Left colon (tissue), 2 donors: ENCODE results near the gene GPS1. TPM values are rescaled to one million over a fixed set of nuclear protein-coding genes. Genes with fewer than 3 reads are reported as not detected.

Experiments used
- ATAC-seq: fragments of 200-7000 bp; cut with Tn5 transposase; one replicate; pipeline ENCODE4 v1.9.1; 2020; ENCODE audit warnings: mild to moderate bottlenecking, moderate library complexity
- DNase-seq, 2 donors: peaks; one replicate each; pipeline ENCODE4 v3.0.0-alpha.2; 2020
- intact Hi-C, 2 donors: fragments of 100-400 bp; cut with DNase I in 1 of 2; cut with micrococcal nuclease in 1 of 2; formaldehyde crosslinking; loops; one replicate each; pipeline versions ENCODE4 v1.11.2 to v1.14.0; 2022; cut with DNase I, micrococcal nuclease
- total RNA-seq, 2 donors: library from RNA; stranded (reverse); fragmentation: NEBNext Ultra II Directional; extraction: Animal tissue kit (Norgen Biotek cat#: 25700); gene quantifications; one replicate each; pipeline ENCODE4 v1.2.1, GENCODE V29; 2021
- donor health status: DM: no; HTN: no; CAD: no.
- donor health status: DM: yes; HTN: yes; CAD: no.

The GPS1 gene
- total RNA-seq, 2 donors from 2014 or later = 80.7 to 87.4 TPM

GRCh38 chr17:82022981-82023446 is 28.7 kb upstream of the GPS1 start, which contains the start of gene LRRC45:
Gene LRRC45 (plus strand): TSS chr17:82023305. CDS start chr17:82023644, 339 bp downstream.
- DNase-seq (peak; percentile 100), ATAC-seq (peak; percentile 82)
- intact Hi-C loops = no loop called here

DNA sequence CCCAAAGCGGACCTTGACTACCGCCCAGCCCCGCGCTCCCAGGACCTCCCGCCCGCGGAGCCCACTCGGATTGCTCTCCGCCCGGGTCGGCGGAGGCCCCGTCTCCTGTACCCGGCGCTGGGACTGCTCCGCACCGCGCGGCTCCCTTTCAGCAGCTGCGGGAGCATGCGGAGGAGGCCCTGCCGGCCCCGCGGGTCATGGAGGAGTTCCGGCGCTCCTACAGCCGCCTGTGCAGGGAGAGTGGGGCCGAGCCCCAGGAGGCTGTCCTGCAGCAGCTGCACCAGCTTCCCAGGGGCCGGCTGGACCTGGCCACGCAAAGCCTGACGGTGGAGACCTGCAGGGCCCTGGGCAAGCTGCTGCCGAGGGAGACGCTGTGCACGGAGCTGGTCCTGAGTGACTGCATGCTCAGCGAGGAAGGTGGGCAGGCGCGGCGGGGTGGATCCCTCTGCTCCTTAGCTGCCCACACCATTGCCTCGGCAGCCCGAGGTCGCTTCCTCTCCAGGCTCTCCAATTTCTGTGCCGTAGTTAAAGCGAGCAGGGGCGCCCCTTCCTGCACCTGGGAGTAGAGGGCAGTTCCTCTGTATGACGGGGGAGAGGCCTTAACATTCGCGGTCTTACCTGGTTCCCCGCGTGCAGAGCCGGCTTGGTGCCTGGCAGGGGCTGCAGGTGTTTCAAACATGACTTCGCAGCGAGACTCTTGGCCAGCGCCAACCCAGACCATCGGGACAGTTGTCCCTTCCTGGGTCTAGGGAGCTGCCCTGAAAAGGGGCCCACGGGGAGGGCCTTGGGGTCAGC is 28.1 kb upstream of the GPS1 start:
- peak; percentile 14 for ATAC-seq
- intact Hi-C loops = no loop called here
- DNase-seq = peak in 1 of 2 donors; percentile 46

DNA sequence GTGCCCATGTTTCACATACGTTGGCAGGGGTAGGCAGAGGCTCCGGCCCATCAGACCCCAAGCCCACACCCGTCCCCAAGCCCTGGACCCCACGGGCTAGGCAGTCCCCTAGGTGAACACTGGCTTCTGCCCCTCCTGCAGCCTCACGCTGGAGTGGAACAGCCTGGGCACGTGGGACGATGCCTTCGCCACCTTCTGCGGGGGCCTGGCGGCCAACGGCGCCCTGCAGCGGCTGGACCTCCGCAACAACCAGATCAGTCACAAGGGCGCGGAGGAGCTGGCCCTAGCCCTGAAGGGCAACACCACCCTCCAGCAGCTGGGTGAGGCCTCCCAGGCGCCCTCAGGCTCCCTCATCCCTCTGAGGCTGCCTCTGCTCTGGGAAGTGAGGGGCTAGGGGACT is 26.8 kb upstream of the GPS1 start:
- DNase-seq (no peak), ATAC-seq (no peak)
- intact Hi-C loops = no loop called here

- DNase-seq (no peak), ATAC-seq (no peak)
- intact Hi-C loops = no loop called here
These were observed 26.1 kb upstream of the GPS1 start for GRCh38 chr17:82025401-82026107.

DNA sequence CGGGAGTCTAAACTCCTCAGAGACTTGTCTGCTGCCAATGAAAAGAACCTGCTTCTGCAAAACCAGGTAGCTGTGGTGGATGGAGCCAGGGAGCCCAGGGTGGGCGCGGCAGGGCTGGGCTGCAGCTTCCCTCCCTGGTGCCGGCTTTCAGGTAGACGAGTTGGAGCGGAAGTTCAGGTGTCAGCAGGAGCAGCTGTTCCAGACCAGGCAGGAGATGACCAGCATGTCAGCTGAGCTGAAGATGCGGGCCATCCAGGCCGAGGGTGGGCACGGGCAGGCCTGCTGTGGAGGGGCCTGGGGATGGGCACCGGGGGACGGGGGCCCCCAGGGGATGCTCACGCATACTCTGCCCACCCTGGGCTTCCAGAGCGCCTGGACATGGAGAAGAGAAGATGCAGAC is 23.5 kb upstream of the GPS1 start:
- DNase-seq = no peak
- intact Hi-C loops = no loop called here
- ATAC-seq = no peak

DNA sequence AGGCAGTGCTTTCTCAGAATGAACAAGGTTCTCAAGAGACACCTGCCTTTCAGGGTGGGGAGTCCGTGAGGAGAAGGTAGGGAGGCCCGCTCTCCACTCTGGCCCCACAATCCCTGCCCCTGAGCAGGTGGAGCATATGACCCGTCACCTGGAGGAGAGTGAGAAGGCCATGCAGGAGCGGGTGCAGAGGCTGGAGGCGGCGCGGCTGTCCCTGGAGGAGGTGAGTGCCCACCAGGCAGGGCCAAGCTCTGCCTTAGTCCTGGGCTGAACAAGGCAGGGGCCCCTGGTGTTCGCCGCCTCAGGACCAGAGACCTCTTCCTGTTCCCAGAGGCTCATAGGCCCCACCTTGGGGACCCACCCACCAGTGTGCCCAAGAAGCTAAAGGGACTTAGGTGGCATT is 22.7 kb upstream of the GPS1 start:
- DNase-seq (no peak), ATAC-seq (no peak)
- intact Hi-C loops = no loop called here

DNA sequence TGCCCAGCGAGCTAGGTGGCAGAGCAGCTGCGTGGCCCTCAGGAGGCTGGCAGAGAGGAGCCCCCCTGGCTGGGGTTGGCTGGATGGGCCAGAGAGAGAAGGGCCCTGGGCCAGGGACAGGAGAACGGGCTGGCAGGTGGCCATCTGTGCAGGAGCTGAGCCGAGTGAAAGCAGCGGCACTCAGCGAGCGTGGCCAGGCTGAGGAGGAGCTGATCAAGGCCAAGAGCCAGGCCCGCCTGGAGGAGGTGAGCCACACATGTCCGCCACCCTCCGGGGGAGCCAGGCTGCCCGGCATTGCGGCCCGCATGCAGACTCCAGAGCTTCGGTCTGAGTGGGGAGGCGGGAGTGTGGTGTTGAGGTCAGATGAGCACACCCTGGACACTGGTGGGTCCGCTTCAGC is 22.3 kb upstream of the GPS1 start:
- no peak for DNase-seq
- no peak for ATAC-seq
- intact Hi-C loops = no loop called here

GRCh38 chr17:82029990-82030469 is 21.7 kb upstream of the GPS1 start:
- ATAC-seq (peak; percentile 5), DNase-seq (no peak)

DNA sequence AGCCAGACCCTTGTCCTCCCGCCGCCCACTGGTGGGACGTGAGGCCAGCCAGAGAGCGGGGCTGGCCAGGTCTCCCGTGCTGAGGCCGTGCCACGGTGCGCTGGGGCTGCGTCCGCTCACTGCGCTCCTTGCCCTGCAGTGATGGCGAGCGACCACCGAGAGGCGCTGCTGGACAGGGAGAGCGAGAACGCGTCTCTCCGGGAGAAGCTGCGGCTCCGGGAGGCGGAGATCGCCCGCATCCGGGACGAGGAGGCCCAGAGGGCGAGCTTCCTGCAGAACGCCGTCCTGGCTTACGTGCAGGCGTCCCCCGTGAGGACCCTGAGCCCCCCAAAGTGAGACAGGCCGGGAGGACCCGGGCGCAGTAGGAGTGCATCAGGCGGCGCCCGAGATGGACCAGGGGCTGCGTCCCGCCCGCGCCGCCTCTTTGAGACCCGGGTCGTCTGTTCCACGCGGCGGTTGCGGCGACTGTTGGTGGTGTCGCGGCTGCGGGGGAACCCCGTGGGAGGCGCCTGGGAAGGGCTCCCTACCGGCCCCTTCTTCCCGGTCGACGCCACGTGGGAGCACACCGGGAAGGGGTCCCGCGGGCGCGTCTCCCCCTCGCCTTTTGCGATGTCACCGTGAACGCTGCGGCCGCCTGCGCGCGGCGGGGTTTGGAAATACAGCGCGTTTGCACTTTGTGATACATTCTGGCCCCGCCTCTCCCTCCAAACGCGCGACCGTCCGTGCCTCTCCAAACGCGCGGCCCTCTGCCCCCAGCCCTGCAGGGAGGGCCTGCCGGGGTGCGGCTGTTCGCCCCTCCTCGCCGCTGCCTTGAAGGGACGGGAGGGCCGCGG is 21.0 kb upstream of the GPS1 start:
- peak; percentile 83 to 84 for DNase-seq
- intact Hi-C loops = loop anchor here (5.0 kb wide), 1 partner anchor 122 kb away; no protein-coding TSS in a partner anchor
- peak; percentile 82 for ATAC-seq

More at GRCh38 chr17:82029990-82030469, 21.7 kb upstream of the GPS1 start:
- intact Hi-C loops = loop anchor here (5.0 kb wide), 1 partner anchor 122 kb away; no protein-coding TSS in a partner anchor

- no peak for DNase-seq
- intact Hi-C loops = loop anchor here (5.0 kb wide), 1 partner anchor 121 kb away; no protein-coding TSS in a partner anchor
- peak; percentile 25 for ATAC-seq
These were observed 20.3 kb upstream of the GPS1 start, which contains the start of gene RAC3 for GRCh38 chr17:82031303-82031884. Gene RAC3 (plus strand): TSS chr17:82031678. CDS start chr17:82031762, 84 bp downstream.

DNA sequence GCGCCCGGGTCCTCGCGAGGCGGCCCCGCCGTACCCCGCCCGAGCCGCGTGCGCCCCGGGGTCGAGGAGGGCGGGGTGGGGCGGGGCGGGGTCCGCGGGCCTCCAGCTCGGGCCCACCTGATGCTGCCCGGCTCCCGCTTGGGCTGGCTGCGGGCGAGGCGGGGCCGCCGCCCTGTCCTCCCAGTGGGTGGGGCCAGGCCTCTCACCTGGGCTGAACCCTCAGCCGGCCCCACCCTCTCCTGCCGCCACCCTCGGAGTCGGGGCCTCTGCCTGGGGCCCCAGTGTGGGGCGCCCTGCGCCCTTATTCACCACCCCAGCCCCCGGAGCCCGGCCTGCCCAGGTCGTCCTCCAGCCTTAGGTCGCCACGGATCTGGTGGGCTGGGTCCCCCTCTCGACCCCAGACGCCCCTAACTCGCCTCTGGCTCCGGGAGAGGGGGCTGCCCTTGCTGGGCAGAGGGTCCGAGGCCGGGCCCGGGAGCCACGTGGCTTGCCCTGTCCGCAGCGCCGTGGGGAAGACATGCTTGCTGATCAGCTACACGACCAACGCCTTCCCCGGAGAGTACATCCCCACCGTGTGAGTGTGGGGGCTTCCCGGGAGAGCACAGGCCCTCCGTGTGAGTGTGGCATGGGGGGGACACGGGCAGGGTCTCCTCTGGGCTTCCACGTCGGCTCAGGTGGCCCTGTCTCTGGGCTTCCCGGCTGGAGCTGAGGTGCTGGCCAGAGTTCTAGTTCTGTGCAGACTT is 19.6 kb upstream of the GPS1 start:
- peak; percentile 69 for ATAC-seq
- intact Hi-C loops = loop anchor here (5.0 kb wide), 1 partner anchor 120 kb away; no protein-coding TSS in a partner anchor
- DNase-seq = peak; percentile 80 to 81

DNA sequence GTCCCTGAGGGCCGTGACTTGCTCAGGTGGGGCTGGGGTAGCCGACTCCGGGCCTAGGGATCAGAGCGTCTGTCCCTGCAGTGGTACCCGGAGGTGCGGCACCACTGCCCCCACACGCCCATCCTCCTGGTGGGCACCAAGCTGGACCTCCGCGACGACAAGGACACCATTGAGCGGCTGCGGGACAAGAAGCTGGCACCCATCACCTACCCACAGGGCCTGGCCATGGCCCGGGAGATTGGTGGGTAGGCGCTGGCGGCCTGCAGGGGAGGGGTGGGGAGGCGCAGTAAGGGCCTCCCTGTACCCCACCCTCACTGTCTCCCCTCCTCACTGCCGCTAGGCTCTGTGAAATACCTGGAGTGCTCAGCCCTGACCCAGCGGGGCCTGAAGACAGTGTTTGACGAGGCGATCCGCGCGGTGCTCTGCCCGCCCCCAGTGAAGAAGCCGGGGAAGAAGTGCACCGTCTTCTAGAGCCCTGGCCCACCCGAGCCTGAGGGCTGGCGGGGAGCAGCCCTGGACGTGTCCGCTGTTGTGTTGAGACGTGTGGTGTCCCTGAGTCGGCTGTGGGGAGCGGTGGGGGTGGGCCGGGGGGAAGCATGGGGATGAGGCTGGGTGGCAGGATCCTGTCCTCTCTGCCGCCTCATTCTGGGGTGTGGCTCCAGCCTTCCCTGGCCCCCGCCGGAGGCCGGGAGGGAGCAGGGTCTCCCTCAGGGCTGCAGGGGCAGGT is 18.2 kb upstream of the GPS1 start:
- intact Hi-C loops = loop anchor here (5.0 kb wide), 1 partner anchor 119 kb away; no protein-coding TSS in a partner anchor
- DNase-seq (no peak), ATAC-seq (no peak)

DNA sequence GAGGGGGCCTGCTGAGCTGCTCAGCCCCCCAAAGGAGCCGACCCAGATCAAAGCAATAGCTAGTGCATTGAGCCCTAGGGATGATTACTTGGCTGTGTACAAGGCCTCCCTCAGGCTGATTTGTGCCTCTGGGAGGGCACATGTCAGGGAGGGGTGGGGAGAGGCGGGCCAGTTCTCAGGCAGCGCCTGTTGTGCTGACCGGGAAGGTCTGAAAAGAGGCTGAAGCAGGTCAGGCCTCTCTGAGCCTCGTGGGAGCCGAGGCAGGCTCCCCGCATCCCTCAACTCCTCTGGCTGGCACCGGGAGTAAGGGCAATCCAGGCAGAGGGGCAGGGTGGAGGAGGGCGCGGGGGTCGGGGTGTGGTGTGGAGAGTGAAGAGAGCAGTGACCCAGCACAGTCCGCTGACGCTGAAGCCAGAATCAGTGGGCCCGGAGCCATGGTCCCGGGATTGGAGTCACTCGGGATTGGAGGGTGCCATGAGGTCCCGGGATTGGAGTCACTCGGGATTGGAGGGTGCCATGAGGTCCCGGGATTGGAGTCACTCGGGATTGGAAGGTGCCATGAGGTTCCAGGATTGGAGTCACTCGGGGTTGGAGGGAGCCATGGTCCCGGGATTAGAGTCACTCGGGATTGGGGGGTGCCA is 17.2 kb upstream of the GPS1 start:
- ATAC-seq = no peak
- intact Hi-C loops = loop anchor here (5.0 kb wide), 1 partner anchor 118 kb away; no protein-coding TSS in a partner anchor
- DNase-seq = no peak

GRCh38 chr17:82035488-82035887 is 16.2 kb upstream of the GPS1 start:
- DNase-seq (no peak), ATAC-seq (no peak)
- intact Hi-C loops = no loop called here

DNA sequence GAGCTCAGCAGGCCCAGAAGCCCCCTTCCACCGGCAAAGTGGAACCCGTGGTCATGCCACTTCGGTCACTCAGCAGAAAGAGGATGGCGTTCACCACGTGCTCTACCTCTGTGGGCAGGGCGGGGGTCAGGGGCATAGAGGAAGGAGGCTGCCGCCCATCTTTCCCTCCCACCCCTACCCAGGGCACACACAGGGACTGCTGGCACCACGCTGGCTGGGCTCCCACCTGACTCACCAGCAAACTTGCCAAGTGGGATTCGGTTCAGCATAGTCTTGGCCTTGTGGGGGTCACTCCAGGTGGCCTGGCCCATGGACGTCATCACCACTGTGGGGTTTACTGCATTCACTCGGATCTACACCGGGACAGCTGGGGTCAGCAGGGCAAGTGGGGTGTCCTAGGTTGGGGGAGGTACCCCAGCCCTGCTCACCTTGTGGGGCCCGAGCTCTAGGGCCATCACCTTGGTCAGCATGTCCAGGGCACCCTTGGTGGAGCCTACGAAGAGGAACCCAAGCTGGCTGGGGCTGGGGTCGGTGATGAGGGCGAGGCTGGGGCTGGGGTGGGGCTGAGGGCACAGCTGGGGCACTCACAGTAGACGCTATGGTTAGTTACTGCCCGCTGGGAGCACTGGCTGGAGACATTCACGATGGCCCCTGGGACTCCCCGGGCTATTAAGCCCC is 15.6 kb upstream of the GPS1 start:
- ATAC-seq (no peak), DNase-seq (no peak)
- intact Hi-C loops = no loop called here

DNA sequence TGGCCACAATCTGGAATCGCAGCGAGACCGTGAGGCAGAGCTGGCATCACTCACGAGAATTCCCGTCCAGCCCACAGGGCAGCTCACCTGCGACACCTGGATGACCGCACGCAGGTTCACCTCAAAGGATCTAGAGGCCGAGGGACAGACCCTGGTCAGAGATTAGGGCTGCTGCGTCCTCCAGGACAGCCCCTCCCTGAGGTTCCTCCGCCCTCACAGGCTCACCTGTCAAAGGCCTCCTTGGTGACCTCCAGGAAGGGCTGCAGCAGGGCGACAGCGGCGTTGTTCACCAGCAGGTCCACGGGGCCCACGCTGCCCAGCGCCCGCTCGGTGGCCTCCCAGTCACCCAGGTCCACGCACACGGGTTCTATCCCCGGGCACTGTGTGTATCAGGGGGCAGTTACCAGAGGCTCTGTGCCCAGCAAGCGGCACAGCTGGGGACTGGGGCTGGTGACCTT is 15.0 kb upstream of the GPS1 start:
- DNase-seq (peak in 1 of 2 donors; percentile 47), ATAC-seq (peak; percentile 3)
- intact Hi-C loops = no loop called here
